Left lobe of liver (tissue), 2 donors: Measurements from ENCODE around the gene GABRG3. TPM values are rescaled to one million over a fixed set of nuclear protein-coding genes. Genes with fewer than 3 reads are reported as not detected.

Source experiments
- ATAC-seq: fragments of 200-7000 bp; cut with Tn5 transposase; one replicate; pipeline ENCODE4 v1.9.1; 2020; ENCODE audit warnings: mild to moderate bottlenecking, moderate library complexity
- DNase-seq: peaks from one replicate; pipeline ENCODE4 v3.0.0-alpha.2; 2020; ENCODE audit warnings: low spot score
- total RNA-seq: library from RNA; stranded (reverse); gene quantifications from one replicate; pipeline ENCODE4 v1.2.1, GENCODE V29; 2021
- donor health status: DM: no; HTN: no; CAD: no; lungs with moderate emphysema.
- donor health status: DM: no; HTN: yes; CAD: no.

GABRG3 gene
- total RNA-seq, 1 donor from 2014 or later, result 0.03 TPM

GRCh38 chr15:27094235-27094634 is 123.3 kb downstream of the GABRG3 start:
- ATAC-seq, result no peak

GRCh38 chr15:27095886-27096624 is 125.1 kb downstream of the GABRG3 start:
- no peak for ATAC-seq
- no peak for DNase-seq

More at GRCh38 chr15:27094235-27094634, 123.3 kb downstream of the GABRG3 start:
- DNase-seq, result no peak

DNA sequence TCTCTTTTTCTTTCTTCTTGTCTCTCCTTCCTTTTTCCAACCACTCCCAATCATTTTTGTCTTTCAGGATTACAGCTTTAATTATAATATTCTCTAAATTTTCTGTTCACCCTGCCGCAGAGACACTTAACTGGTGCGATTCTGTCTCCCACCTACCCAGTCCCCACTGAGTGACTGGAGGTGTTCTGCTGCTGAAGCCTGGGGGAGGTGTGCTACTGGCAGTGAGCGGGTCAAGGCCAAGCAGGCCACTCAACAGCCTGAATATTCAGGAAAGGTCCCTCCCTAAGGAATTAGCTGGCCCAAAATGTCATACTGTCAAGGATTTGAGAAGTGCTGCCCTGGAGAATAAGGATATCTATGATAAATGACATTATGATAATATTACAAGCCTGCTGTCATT is 126.5 kb downstream of the GABRG3 start:
- no peak for DNase-seq
- no peak for ATAC-seq

GRCh38 chr15:27101982-27102381 is 131.0 kb downstream of the GABRG3 start:
- ATAC-seq, result no peak

GRCh38 chr15:27111323-27111722 is 140.3 kb downstream of the GABRG3 start:
- DNase-seq, result no peak
- ATAC-seq, result no peak

More at GRCh38 chr15:27101982-27102381, 131.0 kb downstream of the GABRG3 start:
- no peak for DNase-seq

GRCh38 chr15:27114473-27114872 is 143.5 kb downstream of the GABRG3 start:
- no peak for DNase-seq
- ATAC-seq, result no peak

DNA sequence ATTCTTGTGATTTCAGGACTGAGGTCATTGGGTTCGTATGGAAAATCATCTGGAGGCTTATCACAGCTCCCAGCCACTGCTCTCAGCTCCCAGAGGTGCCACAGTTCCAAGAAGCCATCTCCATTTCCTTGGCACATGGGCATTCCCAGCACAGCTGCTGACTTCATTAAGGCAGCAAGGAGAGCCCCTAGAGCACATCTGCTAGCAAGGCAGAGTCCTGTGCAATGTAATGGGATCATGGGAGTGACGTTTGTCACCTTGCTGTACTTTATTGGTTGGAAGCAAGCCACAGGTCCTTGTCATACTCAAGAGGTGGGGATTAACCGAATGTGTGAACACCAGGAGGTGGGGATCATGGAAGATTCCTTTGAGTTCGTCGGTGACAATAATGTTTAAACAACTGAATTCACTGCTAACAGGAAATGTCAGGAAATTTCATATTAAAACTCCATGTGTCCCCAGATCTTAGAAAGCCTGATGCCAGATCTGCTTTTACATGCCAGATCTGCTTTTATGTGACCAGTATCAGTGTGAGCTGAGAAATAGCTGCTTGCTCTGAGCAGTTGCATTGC is 148.8 kb downstream of the GABRG3 start:
- ATAC-seq, result no peak
- DNase-seq, result no peak

DNA sequence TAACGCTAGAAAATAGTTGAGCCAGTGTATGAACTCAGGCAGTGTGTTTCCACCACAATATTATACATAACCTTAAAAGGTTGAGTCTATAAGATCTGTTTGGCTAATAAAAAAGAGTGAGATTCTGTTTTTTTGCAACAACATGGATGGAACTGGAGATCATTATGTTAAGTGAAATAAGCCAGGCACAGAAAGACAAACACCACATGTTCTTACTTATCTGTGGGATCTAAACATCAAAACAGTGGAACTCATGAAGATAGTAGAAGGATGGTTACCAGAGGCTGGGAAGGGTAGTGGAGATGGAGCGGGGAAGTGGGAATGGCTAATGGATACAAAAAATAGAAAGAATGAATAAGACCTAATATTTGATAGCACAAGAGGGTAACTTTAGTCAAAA is 150.7 kb downstream of the GABRG3 start:
- ATAC-seq, result no peak
- DNase-seq, result no peak

DNA sequence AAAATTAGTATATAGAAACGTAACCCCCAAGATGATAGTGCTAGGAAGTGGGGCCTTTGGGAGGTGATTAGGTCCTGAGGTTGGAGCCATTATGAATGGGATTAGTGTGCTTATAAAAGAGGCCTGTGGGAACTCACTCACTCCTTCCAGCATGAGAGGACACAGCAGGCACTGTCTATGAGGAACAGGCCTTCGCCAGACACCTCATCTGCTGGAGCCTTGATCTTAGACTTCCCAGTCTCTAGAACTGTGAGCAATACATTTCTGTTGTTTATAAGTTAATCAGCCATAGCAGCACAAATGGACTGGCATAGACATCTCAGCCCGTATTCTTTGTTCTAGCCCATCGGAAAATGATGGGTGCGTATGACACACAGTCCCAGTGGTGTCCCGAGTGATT is 152.3 kb downstream of the GABRG3 start:
- no peak for ATAC-seq
- DNase-seq, result no peak

DNA sequence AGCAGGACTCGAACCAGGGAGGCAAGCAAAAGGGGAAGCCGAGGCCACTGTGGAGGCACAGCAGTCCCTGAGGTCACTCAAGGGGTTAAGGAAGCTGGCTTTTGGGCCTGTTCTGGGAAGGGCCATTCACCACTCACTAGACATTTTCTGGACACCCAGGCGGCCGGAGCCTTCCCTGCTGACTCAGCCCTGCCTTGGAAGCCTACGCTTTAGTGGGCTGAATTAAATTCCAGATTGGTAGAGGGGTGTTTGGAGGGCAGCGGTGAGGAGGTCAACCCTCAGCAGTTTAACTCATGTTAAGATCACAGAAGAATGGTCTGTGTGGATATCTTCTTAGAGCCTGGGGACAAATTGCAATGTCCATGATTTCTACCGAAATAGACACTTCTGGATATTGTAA is 152.8 kb downstream of the GABRG3 start:
- DNase-seq, result no peak
- ATAC-seq, result no peak

- ATAC-seq (no peak), DNase-seq (no peak)
Measured at GRCh38 chr15:27124287-27124871, 153.4 kb downstream of the GABRG3 start.

- ATAC-seq, result no peak
- no peak for DNase-seq
Measured at GRCh38 chr15:27125185-27125584, 154.2 kb downstream of the GABRG3 start.

DNA sequence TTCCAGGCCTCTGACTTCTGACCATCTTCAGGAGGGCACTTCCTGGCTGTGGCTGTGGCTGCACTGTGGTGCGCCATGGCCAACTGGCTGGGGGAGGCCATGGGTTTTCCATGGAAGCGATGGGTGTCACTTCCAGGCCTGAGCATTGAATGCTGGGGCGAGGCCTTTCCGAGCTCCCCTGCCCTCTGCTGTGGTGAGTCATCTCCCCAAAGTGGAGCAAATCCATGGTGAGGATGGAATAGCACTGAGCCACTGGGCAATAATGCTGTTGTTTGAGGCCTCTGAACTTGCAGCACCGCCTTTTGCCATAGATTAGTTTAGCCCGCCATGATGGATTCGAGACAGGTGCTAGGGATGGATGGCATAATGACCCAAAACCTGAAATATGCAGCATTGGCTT is 155.5 kb downstream of the GABRG3 start:
- ATAC-seq (no peak), DNase-seq (no peak)

DNA sequence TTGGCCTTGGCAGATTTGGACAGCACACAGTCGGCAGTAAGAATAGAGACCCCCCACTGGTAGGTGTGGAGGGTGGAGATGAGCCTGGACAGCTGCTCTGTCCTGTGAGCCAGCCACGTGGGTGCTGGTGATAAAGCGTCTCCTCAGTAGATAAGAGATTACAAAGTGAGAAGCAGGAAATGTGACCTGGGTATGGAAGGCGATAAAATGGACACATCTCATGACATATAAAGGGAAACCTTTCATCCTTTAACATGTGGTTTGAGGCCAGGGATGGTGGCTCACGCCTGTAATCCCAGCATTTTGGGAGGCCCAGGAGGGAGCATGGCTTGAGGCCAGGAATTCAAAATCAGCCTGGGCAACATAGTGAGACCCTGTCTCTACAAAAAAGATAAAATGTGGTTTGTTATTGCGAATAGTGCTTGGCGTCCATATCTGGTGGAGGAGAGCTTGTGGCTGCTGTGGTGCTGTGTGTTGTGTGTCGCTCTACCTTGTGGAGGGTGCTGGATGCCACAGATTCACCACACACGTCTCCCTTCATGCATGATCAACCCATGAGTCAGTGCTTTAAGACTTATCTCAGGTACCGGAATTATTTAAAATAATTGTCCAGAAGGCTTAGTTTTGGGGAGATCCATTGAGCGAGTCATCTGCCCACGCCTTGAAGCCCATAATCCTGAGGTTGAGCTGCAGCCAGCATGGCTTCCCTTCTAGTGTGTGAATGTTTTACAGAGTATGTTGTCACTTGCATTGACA is 157.0 kb downstream of the GABRG3 start:
- DNase-seq, result no peak
- no peak for ATAC-seq

GRCh38 chr15:27133249-27133648 is 162.3 kb downstream of the GABRG3 start:
- DNase-seq, result no peak
- ATAC-seq, result no peak

GRCh38 chr15:27134481-27134880 is 163.5 kb downstream of the GABRG3 start:
- DNase-seq (no peak), ATAC-seq (no peak)

GRCh38 chr15:27135151-27135550 is 164.2 kb downstream of the GABRG3 start:
- DNase-seq, result no peak
- no peak for ATAC-seq

GRCh38 chr15:27137127-27137526 is 166.1 kb downstream of the GABRG3 start:
- DNase-seq (no peak), ATAC-seq (no peak)

GRCh38 chr15:27165590-27165989 is 194.6 kb downstream of the GABRG3 start:
- DNase-seq (no peak), ATAC-seq (no peak)

DNA sequence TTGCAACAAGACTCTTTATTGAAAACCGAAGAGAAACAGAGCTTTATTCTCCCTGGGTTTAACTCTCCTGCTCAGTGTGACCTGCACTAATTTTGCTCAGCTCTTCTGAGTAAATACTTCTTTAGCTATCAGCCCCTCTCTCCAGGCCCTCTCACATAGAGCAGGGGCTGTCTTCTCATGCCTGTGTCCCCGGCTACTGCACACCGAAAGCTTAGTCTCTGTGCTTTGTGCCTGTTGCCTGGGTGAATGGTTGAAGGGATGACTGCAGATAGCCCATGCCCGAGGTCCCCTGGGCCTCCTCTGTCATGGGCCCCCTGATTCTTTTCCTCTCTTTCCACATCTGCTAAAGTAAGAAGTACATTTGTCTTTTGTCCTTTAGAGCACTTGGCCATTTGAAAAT is 195.9 kb downstream of the GABRG3 start:
- DNase-seq (no peak), ATAC-seq (no peak)

DNA sequence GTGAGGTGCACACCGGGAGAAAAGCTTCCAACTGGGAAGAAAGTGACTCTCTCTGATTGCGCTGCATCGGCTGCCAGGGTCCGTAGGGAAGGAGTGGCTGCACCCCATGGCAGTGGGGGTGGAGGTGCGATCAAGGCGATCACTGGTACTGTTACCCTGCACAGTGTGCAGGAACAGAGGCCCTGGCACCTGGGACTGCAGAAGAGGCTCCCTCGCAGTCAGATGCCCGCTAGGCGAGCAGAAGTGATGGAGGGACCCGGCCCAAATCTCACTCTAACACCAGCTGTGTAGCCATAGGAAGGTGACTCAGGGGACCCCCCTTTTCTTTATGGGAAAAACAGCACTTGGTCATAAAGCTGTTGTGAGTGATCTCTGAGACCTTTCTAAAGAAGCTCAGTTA is 196.8 kb downstream of the GABRG3 start:
- ATAC-seq, result no peak
- DNase-seq, result no peak

- ATAC-seq (no peak), DNase-seq (no peak)
Measured at GRCh38 chr15:27170851-27171250, 199.9 kb downstream of the GABRG3 start.
